Type B pancreatic cell (in vitro differentiated cells): ENCODE results near the gene CATSPERZ. TPM values are rescaled to one million over a fixed set of nuclear protein-coding genes. Genes with fewer than 3 reads are reported as not detected.

Experiments used
- DNase-seq: peaks from one replicate; pipeline ENCODE4 v3.0.0; 2021; ENCODE audit warnings: mixed read lengths; ENCODE audit not compliant: unreplicated experiment; ENCODE audit errors: extremely low spot score
- H3K27ac Mint-ChIP-seq: 2 replicates; pipeline ENCODE4 v1.8.0; 2021; ENCODE audit warnings: mild to moderate bottlenecking, mixed read lengths
- H3K27me3 Mint-ChIP-seq: 2 replicates; pipeline ENCODE4 v1.8.0; 2021; ENCODE audit warnings: mixed read lengths
- H3K36me3 Mint-ChIP-seq: 2 replicates; pipeline ENCODE4 v1.8.0; 2021; ENCODE audit warnings: mixed read lengths
- H3K4me1 Mint-ChIP-seq: one replicate; pipeline ENCODE4 v1.8.0; 2021; ENCODE audit warnings: mixed read lengths; ENCODE audit not compliant: unreplicated experiment
- H3K4me3 Mint-ChIP-seq: 2 replicates; pipeline ENCODE4 v1.8.0; 2021; ENCODE audit warnings: mild to moderate bottlenecking, mixed read lengths
- H3K9me3 Mint-ChIP-seq: 2 replicates; pipeline ENCODE4 v1.8.0; 2021; ENCODE audit warnings: mixed read lengths
- total RNA-seq: library from RNA; stranded (reverse); gene quantifications from 2 replicates; pipeline ENCODE4 v1.2.1, GENCODE V29; 2021; ENCODE audit warnings: low replicate concordance
- TF ChIP-seq, protein P1 (sequence below): fragments of 200-600 bp; sonication (generic); conservative IDR thresholded peaks from 2 replicates; pipeline ENCODE4 v1.5.0; 2021; ENCODE audit warnings: antibody characterized with exemption, mild to moderate bottlenecking

The CATSPERZ gene
- total RNA-seq, 1 donor from 2014 or later = not detected

DNA sequence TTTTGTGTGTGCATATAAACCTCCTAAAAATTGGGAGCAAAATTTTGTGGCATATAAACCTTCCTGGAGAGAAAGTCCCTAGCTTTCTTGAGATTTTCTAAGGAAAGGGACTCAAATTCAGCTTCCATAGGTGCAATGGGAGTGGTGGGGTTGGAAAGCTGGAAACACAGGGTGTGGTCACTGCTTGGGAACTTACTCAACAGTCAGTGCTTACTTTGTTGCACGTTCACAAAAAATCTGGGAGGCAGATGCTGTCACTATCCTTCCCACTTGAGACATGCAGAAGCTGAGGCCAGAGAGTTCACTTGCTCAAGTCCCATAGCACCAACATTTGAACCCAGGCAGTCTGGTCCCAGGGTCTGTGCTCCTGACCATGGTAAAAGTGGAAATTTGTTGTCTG lies 3.9 kb upstream of the CATSPERZ start:
- Mint-ChIP-seq H3K9me3 (no peaks in the 10 kb centered on the region), H3K4me3 (no peak overlapping the region), H3K36me3 (no peaks in the 10 kb centered on the region), H3K27me3 (peaks cover 89% of the 10 kb centered on the region), H3K27ac (no peak overlapping the region), H3K4me1 (peaks cover 4% of the 10 kb centered on the region)
- DNase-seq = no peak
- TF ChIP-seq, protein P1, sequence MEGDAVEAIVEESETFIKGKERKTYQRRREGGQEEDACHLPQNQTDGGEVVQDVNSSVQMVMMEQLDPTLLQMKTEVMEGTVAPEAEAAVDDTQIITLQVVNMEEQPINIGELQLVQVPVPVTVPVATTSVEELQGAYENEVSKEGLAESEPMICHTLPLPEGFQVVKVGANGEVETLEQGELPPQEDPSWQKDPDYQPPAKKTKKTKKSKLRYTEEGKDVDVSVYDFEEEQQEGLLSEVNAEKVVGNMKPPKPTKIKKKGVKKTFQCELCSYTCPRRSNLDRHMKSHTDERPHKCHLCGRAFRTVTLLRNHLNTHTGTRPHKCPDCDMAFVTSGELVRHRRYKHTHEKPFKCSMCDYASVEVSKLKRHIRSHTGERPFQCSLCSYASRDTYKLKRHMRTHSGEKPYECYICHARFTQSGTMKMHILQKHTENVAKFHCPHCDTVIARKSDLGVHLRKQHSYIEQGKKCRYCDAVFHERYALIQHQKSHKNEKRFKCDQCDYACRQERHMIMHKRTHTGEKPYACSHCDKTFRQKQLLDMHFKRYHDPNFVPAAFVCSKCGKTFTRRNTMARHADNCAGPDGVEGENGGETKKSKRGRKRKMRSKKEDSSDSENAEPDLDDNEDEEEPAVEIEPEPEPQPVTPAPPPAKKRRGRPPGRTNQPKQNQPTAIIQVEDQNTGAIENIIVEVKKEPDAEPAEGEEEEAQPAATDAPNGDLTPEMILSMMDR = no peak

DNA sequence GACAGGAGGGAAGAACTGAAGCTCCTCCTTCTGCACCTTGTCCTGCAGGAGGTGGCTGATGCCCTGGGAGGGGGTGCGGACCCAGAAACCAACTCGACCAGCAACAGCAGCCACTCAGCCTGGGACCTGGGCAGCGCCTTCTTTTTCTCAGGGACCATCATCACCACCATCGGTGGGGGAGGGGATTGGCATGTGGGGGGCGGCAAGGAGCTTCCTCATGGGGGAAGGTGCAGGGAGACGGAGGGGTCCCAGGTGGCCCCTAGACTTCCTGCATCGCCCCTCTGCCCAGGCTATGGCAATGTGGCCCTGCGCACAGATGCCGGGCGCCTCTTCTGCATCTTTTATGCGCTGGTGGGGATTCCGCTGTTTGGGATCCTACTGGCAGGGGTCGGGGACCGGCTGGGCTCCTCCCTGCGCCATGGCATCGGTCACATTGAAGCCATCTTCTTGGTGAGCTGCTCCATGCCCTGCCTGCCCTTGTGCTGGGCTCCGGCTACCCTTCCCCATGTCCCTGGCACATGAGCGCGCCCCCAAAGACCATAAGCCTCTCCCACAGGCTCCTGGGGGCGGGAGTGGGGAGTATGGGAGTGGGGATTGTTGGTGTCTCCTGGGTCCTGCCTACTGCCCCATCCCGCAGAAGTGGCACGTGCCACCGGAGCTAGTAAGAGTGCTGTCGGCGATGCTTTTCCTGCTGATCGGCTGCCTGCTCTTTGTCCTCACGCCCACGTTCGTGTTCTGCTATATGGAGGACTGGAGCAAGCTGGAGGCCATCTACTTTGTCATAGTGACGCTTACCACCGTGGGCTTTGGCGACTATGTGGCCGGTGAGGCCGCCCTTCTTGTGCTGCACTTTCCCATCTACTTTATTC lies 3.1 kb upstream of the CATSPERZ start:
- Mint-ChIP-seq H3K36me3 (no peaks in the 10 kb centered on the region), H3K4me3 (peak overlapping the region; percentile 5), H3K27ac (no peak overlapping the region), H3K4me1 (peaks cover 4% of the 10 kb centered on the region), H3K27me3 (peaks cover 93% of the 10 kb centered on the region), H3K9me3 (no peaks in the 10 kb centered on the region)
- TF ChIP-seq, protein P1 = no peak
- no peak for DNase-seq

DNA sequence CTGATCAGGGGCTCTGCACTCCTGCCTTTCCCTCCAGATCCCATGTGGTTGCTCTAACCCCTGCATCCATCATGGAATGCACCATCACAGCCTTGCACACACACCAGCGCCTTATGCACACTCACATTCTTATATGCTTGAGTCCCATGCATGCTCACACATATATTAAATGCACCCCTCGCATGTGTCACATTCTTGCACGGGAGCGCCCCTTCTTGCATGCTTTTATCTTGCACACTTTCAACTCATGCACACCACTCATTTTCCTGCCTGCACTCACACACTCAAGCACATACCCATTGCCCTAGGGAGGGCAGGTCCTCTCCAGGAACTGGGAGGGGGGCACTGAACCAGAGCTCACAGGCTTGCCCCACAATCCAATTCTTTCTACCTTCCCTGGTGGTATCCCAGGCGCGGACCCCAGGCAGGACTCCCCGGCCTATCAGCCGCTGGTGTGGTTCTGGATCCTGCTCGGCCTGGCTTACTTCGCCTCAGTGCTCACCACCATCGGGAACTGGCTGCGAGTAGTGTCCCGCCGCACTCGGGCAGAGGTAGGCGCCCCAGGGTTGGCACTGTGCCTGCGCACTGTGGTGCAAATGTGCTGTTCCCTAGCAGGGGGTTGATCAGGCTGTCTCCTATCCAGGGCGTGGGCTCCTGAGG lies 2.3 kb upstream of the CATSPERZ start:
- DNase-seq = no peak
- Mint-ChIP-seq H3K36me3 (no peaks in the 10 kb centered on the region), H3K4me3 (peak overlapping the region; percentile 5), H3K27me3 (peaks cover 88% of the 10 kb centered on the region), H3K4me1 (peaks cover 4% of the 10 kb centered on the region), H3K27ac (no peak overlapping the region), H3K9me3 (no peaks in the 10 kb centered on the region)
- TF ChIP-seq, protein P1 = no peak

DNA sequence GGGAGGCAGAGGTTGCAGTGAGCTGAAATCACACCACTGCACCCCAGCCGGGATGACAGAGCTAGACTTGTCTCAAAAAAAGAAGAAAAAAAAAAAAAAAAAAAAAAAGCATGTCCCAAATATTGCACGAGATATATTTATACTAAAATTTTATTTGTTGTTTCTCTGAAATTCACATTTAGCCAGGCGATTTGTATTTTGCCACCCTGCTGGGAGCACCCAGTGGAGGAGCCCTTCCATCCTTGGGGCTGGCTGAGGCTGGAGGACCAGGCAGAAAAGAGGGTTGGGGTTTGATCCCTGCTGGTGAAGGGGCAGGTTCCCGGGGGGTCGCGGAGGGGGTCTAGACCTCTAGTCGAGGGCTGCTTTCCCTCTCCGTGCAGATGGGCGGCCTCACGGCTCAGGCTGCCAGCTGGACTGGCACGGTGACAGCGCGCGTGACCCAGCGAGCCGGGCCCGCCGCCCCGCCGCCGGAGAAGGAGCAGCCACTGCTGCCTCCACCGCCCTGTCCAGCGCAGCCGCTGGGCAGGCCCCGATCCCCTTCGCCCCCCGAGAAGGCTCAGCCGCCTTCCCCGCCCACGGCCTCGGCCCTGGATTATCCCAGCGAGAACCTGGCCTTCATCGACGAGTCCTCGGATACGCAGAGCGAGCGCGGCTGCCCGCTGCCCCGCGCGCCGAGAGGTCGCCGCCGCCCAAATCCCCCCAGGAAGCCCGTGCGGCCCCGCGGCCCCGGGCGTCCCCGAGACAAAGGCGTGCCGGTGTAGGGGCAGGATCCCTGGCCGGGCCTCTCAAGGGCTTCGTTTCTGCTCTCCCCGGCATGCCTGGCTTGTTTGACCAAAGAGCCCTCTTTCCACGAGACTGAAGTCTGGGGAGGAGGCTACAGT lies 952 bp upstream of the CATSPERZ start:
- Mint-ChIP-seq H3K27me3 (peaks cover 74% of the 10 kb centered on the region), H3K4me1 (peaks cover 6% of the 10 kb centered on the region), H3K9me3 (no peaks in the 10 kb centered on the region), H3K36me3 (no peaks in the 10 kb centered on the region), H3K27ac (no peak overlapping the region), H3K4me3 (peak overlapping the region; percentile 73)
- TF ChIP-seq, protein P1 = no peak
- DNase-seq = no peak

DNA sequence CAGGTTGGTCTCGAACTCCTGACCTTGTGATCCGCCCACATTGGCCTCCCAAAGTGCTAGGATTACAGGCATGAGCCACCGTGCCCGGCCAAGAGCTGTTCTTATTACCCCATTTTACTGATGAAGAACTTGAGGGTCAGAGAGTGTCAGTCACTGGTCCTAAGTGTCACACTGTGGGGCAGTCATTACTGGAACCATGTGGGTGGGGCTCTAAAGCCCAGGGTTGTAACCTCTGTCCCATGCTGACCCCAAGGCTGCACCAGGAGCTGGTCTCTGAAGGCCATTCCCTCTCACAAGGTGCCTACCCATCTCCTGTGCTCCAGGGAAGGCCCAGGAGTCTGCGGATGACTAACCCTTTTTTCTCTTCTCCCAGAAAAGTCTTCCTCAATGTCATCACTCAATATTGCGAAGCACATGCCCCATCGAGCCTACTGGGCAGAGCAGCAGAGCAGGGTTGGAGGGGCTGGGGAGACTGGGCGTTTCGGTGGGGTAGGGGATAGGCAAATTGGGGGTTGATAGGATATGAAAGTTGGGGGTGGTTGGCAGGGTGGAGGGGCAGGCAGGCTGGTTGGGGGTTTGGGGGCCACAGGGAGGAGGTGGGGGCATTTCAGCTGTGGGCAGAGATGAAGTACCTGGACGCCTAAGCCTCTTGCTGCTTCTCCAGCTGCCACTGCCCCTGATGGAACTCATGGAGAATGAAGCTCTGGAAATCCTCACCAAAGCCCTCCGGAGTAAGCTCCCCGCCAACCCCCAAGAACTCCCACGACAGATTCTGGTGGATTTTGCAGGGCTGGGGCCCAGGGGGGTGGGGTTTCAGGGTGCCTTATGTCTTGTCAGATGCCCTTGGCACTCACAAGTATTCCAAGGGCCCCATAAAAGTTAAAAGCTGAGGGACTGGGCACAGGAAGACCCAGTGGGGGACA lies 3.2 kb downstream of the CATSPERZ start:
- Mint-ChIP-seq H3K27ac (no peak overlapping the region), H3K9me3 (no peaks in the 10 kb centered on the region), H3K4me3 (peak overlapping the region; percentile 93), H3K4me1 (peaks cover 20% of the 10 kb centered on the region), H3K36me3 (no peaks in the 10 kb centered on the region), H3K27me3 (peaks cover 32% of the 10 kb centered on the region)
- TF ChIP-seq, protein P1 = no peak
- no peak for DNase-seq
